NCI-H774 (cell line): Measurements from ENCODE around the gene URM1.
"Not testable (repeated sequence)": the region's sequence is repeated elsewhere in the genome, so short reads cannot be mapped to it uniquely, and the experiment has no call there.

ENCODE experiments used
- DNase-seq: peaks from one replicate; lab custom pipeline; 2025; lab: John Stamatoyannopoulos, UW

The URM1 gene

DNA sequence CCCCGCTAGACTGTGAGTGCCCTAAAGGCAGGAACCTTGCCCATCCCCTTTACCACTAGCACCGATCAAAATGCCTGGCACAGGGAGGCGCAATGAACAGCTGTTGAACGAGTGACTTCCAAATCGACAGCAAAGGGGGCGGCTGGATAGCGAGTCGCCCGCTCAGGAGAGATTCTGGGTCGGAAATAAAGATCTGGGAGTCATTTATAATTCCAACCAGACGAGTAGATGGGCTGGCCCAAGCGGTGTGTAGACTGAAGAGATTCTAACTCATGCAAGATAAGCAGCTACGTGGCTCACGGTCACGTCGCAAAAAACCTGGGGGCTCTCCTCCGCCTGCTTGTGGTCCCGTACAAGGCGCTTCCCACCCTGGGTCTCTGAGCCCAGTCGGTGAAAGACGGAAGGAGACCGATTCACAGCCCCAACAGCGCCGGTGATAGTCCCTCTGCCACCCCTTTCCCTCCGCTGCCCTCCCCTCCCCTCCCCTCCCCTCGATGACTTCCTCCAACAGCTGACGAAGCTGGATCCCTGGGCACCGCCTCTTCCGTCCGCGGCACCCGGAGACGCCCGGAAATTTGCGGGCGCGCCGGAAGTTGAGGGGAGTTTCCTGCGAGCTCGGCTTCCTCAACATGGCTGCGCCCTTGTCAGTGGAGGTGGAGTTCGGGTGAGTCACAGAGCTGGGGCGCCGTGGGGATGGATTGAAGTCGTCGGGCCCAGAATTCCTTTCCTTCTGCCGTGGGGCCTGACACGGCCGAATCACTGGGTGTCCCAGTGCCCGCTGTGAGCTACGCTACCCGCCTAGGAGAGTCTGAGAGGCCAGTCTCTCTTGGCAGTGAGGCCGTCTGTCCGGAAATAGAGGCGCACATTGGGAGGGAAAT, at the start of gene URM1:
TSS of gene URM1 (plus strand) at position 623 of the 878 bp plus-strand sequence. CDS start at position 630, 7 bp downstream.
- peak; percentile 98 for DNase-seq

- peak; percentile 71 for DNase-seq
Observed at GRCh38 chr9:128321879-128322403, 49.2 kb upstream of the URM1 start.

DNA sequence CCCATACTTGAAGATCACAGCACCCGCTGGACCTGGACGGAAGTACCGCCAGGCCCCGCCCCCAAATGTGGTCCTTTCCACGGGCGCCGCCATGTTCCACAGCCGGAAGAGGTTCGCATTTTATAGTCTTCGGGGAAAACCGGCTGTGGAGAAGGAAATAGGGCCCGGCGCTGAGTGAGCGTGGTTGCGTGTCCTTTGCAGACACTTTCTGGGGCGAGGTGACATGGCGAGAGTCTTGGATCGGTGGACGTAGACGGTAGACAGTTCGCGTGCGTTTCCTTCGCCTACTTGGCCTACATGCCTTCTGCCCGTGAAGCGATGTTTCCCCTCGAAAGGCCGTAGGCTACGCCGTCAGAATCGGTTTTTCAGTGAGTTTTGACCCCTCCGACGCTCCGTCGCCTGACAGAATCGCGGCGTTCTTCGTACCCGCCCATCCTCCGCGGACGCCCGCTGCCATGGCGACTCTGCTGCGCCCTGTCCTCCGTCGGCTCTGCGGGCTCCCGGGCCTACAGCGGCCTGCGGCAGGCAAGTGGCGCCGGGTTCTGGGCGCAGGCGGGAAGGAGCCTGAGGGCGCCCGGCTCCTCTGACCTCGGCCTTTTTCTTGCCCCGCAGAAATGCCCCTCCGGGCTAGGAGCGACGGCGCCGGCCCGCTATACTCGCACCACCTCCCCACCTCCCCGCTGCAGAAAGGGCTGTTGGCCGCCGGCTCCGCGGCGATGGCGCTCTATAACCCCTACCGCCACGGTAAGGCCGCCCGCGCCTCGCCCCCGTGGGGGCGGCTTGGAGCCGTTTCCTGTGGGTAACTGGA, 48.6 kb upstream of the URM1 start, which contains the start of the genes COQ4 and TRUB2:
TSS of gene COQ4 (plus strand) at position 436 of the 808 bp plus-strand sequence. CDS start at position 456, 20 bp downstream.
TSS of gene TRUB2 (minus strand) at position 44 of the 808 bp plus-strand sequence. CDS start at position 5, 39 bp downstream.
- DNase-seq, result peak; percentile 97

DNA sequence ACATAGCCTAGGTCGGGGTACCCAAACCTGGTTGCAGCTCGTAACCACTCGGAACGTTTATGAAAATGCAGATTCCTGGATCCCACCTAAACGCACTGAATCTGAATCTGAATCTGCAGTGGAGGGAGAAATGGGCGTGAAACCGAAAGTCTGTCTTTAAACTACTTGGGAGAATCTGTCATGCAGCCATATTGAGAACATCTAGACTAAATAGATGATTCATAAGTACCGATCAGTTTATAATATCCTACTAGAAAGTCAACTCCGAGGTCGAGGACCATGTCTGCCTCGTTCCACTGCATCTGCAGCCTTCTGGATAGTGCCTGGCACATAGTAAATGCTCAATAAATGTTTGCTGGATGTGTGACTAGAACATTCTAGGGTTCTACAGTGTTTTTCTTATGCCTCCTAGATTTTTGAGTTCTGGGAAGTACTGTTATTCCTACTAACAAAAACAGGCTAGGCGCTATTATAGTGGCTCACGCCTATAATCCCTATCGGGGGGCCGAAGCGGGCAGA, 47.9 kb upstream of the URM1 start:
- DNase-seq, result no peak

DNA sequence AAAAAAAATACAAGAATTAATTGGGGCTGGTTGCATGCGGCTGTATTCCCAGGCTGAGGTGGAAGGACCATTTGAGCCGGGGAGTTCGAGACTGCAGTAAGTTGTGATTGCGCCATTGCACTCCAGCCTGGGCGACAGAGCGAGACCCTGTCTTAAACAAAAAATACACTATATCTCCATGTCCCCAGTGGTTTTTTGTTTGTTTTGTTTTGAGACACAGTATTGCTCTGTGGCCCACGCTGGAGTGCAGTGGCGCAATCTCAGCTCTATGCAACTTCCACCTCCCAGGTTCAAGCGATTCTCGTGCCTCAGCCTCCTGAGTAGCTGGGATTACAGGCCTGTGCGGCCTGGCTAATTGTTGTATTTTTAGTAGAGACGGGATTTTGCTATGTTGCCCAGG, 47.4 kb upstream of the URM1 start:
- DNase-seq, result no peak

GRCh38 chr9:128324401-128324800, 46.8 kb upstream of the URM1 start:
- DNase-seq, result no peak

- DNase-seq, result no peak
Observed at GRCh38 chr9:128325629-128326028, 45.5 kb upstream of the URM1 start.

DNA sequence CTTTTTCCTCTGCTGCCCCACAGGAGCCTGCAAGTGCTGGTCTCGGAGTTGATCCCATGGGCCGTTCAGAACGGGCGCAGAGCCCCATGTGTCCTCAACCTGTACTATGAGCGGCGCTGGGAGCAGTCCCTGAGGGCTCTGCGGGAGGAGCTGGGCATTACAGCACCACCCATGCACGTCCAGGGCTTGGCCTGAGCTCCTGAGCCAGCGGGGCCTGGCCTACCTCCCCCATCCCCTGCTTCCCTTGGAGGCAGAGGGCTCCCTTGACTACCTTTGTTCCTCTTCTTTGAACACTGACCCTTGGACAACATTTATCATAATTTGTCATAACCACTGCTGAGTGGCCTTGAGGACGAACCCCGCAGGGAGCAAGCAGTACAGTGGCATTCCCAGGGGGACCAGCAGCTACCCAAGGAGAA, 37.7 kb upstream of the URM1 start:
- no peak for DNase-seq

GRCh38 chr9:128335161-128335560, 36.0 kb upstream of the URM1 start:
- DNase-seq, result no peak

GRCh38 chr9:128335914-128336313, 35.3 kb upstream of the URM1 start:
- no peak for DNase-seq

DNA sequence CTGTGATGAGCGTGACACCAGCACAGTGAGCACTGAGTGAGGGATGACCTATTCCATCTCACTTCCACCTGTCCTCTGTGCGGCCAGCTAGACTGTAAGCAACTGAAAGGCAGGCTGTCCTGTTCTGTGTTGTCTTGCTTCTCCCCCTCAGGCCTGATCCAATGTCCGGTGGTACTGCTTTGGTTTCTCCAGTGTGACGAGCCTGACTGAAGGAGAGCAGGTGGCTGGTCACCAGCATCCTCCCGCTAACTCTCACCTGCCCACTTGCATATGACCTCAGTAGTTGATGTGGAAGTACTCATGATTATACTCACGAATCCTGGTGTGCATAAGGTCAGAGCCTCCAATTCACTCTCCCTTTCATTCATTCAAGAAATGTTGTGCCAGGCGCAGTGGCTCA, 33.2 kb upstream of the URM1 start:
- DNase-seq, result no peak

- DNase-seq, result not testable (repeated sequence)
Observed at GRCh38 chr9:128338852-128339614, 32.1 kb upstream of the URM1 start.

GRCh38 chr9:128339761-128340690, 31.1 kb upstream of the URM1 start, which contains the start of gene SLC27A4:
SLC27A4 (plus strand) TSS chr9:128340527; CDS start chr9:128343133, 2,606 bp downstream.
- DNase-seq, result peak; percentile 91

- DNase-seq, result no peak
Observed at GRCh38 chr9:128340691-128341434, 30.3 kb upstream of the URM1 start.

DNA sequence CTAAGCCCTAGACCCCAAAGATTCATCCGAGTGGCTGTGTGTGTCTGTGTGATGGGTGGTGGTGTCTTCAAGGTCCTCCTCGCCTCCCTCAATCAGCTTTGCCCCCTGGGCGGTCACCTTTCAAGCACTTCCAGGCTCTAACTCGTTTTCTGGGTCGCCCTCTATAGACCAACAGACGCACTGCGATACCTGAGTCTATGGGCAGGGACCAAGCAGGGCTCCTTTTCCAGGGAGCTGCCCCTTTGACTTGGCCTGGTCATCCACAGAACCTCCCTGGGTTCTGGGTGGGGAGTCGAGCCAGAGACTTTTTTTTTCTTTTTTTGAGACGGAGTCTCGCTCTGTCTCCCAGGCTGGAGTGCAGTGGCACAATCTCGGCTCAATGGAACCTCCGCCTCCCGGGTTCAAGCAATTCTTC, 29.7 kb upstream of the URM1 start:
- DNase-seq, result peak; percentile 55

- DNase-seq, result no peak
Observed at GRCh38 chr9:128342971-128343680, 28.0 kb upstream of the URM1 start.

GRCh38 chr9:128343855-128344254, 27.3 kb upstream of the URM1 start:
- no peak for DNase-seq

- no peak for DNase-seq
Observed at GRCh38 chr9:128344931-128345605, 26.1 kb upstream of the URM1 start.
